ENCODE data around the gene BRIX1.

- TF ChIP-seq POLR2A (IDR thresholded peaks at IDR 0.05) (no peak), POLR2AphosphoS5 (IDR thresholded peaks at IDR 0.05) (no peak)
Observed at GRCh38 chr5:34866989-34867471, 48.5 kb upstream of the BRIX1 start.
